Measurements from ENCODE around the gene PHF14.

Gene PHF14

DNA sequence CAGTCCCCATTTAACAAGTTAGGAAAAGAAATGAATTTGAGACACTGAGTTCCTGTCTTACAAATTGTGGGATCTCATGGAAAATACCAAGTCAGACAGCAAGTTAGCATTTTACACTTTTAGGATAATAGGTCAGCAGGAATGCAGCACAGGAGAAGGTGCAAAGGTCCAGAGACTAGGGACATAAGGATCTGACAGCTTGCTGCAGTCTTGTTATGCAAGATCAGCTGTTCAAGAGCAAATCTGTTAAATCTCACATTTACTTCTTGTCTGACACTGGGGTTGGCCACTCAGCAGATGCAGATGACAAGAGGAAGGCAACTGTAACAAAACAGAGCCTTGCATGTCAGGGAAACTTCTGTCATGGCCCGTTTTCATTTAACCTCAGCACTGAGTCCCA lies 239.6 kb downstream of the PHF14 start:
- DNase-seq (ENCODE audit: low spot score): no peak
- TF ChIP-seq, protein P1, sequence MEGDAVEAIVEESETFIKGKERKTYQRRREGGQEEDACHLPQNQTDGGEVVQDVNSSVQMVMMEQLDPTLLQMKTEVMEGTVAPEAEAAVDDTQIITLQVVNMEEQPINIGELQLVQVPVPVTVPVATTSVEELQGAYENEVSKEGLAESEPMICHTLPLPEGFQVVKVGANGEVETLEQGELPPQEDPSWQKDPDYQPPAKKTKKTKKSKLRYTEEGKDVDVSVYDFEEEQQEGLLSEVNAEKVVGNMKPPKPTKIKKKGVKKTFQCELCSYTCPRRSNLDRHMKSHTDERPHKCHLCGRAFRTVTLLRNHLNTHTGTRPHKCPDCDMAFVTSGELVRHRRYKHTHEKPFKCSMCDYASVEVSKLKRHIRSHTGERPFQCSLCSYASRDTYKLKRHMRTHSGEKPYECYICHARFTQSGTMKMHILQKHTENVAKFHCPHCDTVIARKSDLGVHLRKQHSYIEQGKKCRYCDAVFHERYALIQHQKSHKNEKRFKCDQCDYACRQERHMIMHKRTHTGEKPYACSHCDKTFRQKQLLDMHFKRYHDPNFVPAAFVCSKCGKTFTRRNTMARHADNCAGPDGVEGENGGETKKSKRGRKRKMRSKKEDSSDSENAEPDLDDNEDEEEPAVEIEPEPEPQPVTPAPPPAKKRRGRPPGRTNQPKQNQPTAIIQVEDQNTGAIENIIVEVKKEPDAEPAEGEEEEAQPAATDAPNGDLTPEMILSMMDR (IDR thresholded peaks at IDR 0.05; ENCODE audit: extremely low read depth, missing control alignments): no peak

DNA sequence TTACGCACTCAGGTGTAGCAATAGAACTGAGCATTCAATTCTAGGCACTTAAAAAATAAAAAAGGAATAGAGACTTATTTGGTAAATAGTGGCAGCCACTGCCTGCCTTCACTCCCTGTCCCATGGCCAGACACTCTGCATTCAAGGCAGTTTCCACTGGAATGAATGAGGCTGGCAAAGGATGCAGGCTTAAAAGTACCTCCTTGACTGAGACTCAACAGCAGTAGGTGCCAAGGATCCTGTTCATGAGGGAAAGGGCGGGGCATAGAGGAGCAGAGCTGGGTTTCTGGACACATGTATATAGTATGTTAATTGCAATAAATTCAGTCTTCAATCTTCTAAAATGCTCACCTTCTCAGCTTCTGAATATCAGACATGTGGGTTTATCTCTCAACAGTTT lies 242.6 kb downstream of the PHF14 start:
- DNase-seq (ENCODE audit: low spot score): no peak
- TF ChIP-seq, protein P1 (IDR thresholded peaks at IDR 0.05; ENCODE audit: extremely low read depth, missing control alignments): no peak

DNA sequence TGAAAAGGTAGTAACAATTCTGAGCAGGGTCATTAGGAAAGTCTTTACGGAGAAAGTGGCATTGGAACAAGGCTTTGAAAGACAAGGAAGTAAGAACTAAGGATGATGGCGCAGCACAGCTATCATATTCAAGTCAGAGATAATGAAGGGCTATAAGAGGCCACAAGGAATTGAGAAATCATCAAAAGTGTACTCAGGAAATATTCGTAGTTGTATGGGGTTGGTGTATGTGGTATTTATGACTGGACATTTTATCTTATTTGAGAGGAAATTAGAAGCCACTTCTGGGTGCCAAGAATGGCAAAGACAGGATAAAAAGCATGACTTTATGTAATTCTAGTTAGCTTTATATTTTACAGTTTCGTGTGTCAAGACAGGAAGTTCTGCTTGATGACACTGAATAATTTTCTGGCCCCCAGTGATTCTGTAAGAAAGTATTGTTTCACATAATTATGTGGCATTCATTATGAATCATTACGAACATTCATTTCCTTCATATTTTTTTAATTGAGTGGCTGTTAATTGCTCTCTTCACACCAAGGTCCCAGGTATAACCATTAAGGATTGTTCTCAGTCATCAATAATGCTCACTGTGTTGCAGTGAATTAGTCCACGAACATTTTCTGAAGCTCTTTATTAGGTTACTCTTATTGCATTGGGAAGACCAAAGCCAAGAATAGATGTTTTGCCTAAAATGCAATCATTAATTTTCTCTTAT lies 244.3 kb downstream of the PHF14 start:
- TF ChIP-seq, protein P1 (IDR thresholded peaks at IDR 0.05; ENCODE audit: extremely low read depth, missing control alignments): no peak
- DNase-seq (ENCODE audit: low spot score): no peak

Data from GM20000 (cell line).